ENCODE measurements around the gene ZBTB8OS. TPM values are rescaled to one million over a fixed set of nuclear protein-coding genes. Genes with fewer than 3 reads are reported as not detected.

ZBTB8OS gene
- polyA plus RNA-seq, 1 donor from 2014 or later = 96.7 TPM

- no peaks in the 10 kb centered on the region for H4K20me1 ChIP-seq (ENCODE audit: insufficient read depth)
- no peak overlapping the region for H3K9ac ChIP-seq (ENCODE audit: low read length)
- H3K9me2 ChIP-seq (ENCODE audit: insufficient read depth, low read length) = no peaks in the 10 kb centered on the region
- no peak overlapping the region for H2AFZ ChIP-seq (ENCODE audit: low read depth, low read length)
- no peak overlapping the region for H3K27ac ChIP-seq (ENCODE audit: low read length)
- TF ChIP-seq, protein P1, sequence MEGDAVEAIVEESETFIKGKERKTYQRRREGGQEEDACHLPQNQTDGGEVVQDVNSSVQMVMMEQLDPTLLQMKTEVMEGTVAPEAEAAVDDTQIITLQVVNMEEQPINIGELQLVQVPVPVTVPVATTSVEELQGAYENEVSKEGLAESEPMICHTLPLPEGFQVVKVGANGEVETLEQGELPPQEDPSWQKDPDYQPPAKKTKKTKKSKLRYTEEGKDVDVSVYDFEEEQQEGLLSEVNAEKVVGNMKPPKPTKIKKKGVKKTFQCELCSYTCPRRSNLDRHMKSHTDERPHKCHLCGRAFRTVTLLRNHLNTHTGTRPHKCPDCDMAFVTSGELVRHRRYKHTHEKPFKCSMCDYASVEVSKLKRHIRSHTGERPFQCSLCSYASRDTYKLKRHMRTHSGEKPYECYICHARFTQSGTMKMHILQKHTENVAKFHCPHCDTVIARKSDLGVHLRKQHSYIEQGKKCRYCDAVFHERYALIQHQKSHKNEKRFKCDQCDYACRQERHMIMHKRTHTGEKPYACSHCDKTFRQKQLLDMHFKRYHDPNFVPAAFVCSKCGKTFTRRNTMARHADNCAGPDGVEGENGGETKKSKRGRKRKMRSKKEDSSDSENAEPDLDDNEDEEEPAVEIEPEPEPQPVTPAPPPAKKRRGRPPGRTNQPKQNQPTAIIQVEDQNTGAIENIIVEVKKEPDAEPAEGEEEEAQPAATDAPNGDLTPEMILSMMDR (IDR thresholded peaks at IDR 0.05; ENCODE audit: poor library complexity, severe bottlenecking) = no peak
- TF ChIP-seq RAD21 (conservative IDR thresholded peaks at IDR 0.05) (no peak), TAF1 (IDR thresholded peaks at IDR 0.05; ENCODE audit: low read depth) (no peak)
- no peaks in the 10 kb centered on the region for H3K36me3 ChIP-seq (ENCODE audit: insufficient read depth, low read length)
- H3K4me3 ChIP-seq (ENCODE audit: low read length) = no peak overlapping the region
- H3K79me2 ChIP-seq (replicated peaks; ENCODE audit: insufficient read depth, low read length) = no peaks in the 10 kb centered on the region
- H3K4me2 ChIP-seq (ENCODE audit: low read length) = no peak overlapping the region
- H3K27me3 ChIP-seq (ENCODE audit: insufficient read depth, low read depth, low read length) = no peaks in the 10 kb centered on the region
- H3F3A ChIP-seq (ENCODE audit: insufficient read depth, low read length, poor library complexity, severe bottlenecking) = no peaks in the 10 kb centered on the region
- H3K9me3 ChIP-seq (ENCODE audit: low read length) = no peaks in the 10 kb centered on the region
Measured at GRCh38 chr1:32580348-32581017, 69.9 kb downstream of the ZBTB8OS start.

Small RNA genes within 50 kb of the gene (small RNA-seq; reads per million reads assigned to genes)
- gene RF00019 = 0 to 1.2 (median 0) reads per million in 3 experiments

Other genes starting within 250 kb of the ZBTB8OS start
- 4.4 and 5.0 TPM in 2 replicates for gene ZBTB8B, start 185.5 kb downstream of the ZBTB8OS start, polyA plus RNA-seq
- 6.9 and 10.1 TPM in 2 replicates for gene ZBTB8A, start 111.1 kb downstream of the ZBTB8OS start, polyA plus RNA-seq
- 253 and 270 TPM in 2 replicates for gene RBBP4, start 658 bp upstream of the ZBTB8OS start, polyA plus RNA-seq
- not detected in 2 replicates for gene SYNC, start 52.2 kb upstream of the ZBTB8OS start, polyA plus RNA-seq
- gene YARS1, start 166.8 kb upstream of the ZBTB8OS start, polyA plus RNA-seq = 40.1 and 49.4 TPM in 2 replicates
- gene S100PBP, start 167.1 kb upstream of the ZBTB8OS start, polyA plus RNA-seq = 63.4 and 77.0 TPM in 2 replicates
- gene FNDC5, start 220.4 kb upstream of the ZBTB8OS start, polyA plus RNA-seq = 20.5 and 21.6 TPM in 2 replicates
- gene HPCA, start 235.9 kb upstream of the ZBTB8OS start, polyA plus RNA-seq = 1.9 TPM in 1 of 2 replicates, not detected in the other

Data from neural cell (in vitro differentiated cells).